GM21529 (cell line): Measurements from ENCODE around the gene DNASE1L2.
"Not testable (repeated sequence)": the region's sequence is repeated elsewhere in the genome, so short reads cannot be mapped to it uniquely, and the experiment has no call there.

ENCODE experiments used
- ATAC-seq: cut with Tn5 transposase; IDR thresholded peaks from one replicate; pipeline ENCODE4 v1.9.1; 2021; ENCODE audit not compliant: unreplicated experiment

DNASE1L2 gene

DNA sequence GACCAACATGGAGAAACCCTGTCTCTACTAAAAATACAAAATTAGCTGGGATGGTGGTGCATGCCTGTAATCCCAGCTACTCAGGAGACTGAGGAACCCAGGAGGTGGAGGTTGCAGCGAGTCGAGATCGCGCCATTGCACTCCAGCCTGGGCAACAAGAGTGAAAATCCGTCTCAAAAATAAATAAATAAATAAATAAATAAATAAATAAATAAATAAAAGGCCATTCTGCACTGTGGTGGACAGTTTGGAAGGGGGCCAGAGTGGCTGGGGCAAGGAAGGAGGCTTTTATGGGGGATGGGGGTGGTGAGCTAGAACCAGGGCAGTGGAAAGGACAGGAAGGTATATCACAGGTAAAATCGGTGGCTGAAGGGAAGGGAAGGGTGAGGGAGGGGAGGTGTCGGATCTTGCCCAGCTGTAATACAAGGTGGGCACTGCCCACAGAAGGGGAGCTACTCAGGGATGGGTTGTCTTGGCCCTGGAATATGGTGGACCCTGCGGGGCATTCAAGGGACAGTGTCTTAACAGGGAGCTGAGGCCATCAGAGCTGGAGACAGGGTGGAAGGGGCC, 33.0 kb upstream of the DNASE1L2 start:
- ATAC-seq, result not testable (repeated sequence)

DNA sequence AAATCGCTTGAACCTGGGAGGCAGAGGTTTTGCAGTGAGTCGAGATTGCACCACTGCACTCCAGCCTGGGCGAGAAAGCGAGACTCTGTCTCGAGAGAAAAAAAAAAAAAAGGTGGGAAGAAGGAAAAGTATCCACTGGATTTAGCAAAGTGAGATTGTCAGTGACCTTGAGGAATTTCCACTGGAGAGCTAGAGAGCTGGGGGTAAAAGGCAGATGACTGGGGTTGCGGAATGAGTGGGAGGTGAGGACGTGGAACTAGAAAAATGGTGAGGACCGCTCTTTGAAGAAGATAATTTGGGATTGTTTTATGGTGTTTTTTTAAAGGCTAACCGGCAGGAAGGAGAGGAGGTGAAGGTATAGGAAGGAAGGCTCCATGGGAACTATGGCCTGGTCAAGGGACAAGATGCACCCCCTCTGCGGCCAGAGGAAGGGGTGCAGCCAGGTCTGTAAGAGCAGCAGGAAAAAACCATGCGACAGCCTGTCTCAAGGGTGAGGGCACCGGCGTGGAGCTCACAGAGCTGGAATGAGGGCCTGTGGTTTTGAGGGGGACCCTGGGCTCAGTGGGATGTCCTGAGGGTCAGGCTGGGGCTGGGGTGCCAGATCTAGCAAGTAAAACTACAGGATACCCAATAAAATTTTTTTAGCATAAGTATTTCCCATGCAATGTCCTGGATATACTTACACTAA, 31.7 kb upstream of the DNASE1L2 start:
- no peak for ATAC-seq

DNA sequence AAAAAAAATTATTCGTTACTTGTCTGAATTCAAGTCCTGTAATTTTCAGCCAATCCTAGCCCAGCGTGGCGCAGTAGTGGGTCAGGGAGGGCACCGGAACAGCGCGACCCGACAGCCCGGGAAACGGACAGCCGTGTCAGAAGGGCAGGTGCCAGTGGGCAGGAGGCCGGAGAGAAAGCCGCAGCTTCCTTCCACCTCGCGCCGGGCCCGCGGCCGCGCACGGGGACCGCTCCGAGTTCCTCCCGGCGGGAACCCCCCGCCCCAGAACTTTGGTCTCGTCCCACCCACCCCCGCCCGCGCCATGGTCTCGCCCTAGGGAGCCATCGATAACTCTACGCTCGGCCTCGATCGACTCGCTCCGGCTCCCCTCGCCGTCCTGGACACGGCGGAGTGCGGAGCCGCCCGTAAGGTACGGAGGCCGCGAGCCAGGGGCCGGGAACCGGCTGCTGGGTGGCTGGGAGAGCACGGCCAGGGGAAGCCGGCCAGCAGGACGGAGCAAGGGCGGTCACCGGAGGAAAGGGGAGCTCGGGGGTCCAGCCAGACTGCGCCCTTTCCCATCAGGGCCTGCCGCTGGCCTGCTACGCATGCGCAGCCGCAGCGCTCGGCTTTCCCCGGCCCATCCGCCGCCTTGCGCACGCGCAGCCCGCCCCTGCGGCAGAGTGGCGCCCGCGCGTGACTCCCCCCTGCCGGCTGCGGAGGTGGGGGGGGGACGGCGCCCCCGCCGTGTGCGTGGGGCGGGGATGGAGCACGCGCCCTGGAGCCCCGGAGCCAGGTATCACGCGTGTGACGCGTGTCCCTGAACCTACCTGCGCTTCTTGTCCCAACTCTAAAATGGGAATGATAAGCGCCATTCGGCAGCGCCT, 30.9 kb upstream of the DNASE1L2 start, which contains the start of gene MLST8:
TSS of gene MLST8 (plus strand) at position 351 of the 863 bp plus-strand sequence. CDS start 632 bp downstream, outside the sequence.
- peak; percentile 64 for ATAC-seq

DNA sequence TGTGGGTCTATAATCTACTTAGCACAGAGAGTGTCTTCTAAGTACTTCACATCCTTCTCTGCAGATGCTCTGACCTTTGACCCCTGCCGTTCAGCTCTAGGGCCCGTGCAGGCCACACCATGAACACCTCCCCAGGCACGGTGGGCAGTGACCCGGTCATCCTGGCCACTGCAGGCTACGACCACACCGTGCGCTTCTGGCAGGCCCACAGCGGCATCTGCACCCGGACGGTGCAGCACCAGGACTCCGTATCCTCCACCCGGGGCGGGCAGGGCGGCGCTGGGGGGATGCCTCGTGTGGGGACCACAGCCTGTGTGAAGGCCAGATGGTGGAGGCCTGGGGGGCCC, 30.3 kb upstream of the DNASE1L2 start:
- peak; percentile 8 for ATAC-seq

DNA sequence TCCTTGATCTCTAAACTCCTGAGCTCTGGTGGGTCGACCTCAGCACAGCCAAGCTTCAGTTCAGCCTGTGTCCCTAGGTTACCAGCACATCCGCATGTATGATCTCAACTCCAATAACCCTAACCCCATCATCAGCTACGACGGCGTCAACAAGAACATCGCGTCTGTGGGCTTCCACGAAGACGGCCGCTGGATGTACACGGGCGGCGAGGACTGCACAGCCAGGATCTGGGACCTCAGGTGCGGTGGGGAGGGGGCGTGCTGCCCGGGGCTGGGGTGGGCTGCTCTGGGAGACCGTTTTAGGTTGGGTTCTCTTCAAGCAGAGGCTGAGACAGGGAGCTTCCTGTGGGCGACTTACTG, 29.8 kb upstream of the DNASE1L2 start:
- no peak for ATAC-seq

DNA sequence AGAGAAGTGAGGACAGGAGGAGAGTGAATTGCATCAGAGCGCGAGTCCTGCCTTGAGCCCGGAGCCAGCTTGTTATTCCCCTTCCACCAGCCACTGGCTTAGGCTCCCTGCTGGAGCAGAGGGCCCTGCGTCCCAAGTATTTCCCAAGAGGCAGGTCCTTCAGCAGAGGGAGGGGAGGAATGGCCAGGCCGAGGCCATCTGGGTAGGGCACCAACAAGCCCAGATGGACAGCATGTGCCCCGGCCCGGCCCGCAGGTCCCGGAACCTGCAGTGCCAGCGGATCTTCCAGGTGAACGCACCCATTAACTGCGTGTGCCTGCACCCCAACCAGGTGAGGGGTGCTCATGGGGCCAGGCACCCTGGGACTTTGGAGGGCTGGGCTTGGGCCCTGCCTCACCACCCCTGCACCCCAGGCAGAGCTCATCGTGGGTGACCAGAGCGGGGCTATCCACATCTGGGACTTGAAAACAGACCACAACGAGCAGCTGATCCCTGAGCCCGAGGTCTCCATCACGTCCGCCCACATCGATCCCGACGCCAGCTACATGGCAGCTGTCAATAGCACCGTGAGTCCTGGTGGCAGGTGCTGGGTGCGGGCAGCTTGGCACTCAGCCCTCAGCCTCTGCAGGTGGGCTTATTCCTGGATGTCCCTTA, 29.3 kb upstream of the DNASE1L2 start:
- ATAC-seq, result no peak

DNA sequence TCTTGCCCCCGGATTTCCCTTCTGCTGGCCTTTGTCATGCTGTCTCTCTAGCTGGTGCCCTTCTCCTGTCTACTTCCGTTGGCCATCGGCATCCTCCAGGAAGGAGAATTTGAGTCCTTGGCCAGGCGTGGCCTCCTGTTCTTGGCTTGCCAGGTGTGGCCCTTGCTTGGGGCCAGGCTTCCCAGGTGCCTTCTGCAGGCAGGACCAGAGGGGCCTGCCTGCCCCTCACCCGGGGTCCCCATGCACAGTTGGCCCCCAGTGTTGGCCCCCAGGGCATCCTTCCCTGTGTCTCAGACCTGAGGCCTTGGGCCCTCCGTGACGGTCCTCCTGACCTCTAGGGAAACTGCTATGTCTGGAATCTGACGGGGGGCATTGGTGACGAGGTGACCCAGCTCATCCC, 28.4 kb upstream of the DNASE1L2 start:
- no peak for ATAC-seq

DNA sequence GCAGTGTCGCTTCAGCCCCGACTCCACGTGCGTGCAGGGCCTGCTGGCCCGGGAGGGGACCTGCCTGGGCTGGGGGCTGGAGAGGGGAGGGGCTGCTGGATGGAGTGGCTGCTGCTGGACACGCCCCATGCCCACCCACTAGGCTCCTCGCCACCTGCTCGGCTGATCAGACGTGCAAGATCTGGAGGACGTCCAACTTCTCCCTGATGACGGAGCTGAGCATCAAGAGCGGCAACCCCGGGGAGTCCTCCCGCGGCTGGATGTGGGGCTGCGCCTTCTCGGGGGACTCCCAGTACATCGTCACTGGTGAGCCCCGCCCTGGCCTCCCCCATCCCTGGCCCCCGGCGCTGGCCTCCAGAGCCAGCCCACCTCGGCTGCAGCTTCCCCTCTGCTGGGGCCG, 27.9 kb upstream of the DNASE1L2 start:
- no peak for ATAC-seq

DNA sequence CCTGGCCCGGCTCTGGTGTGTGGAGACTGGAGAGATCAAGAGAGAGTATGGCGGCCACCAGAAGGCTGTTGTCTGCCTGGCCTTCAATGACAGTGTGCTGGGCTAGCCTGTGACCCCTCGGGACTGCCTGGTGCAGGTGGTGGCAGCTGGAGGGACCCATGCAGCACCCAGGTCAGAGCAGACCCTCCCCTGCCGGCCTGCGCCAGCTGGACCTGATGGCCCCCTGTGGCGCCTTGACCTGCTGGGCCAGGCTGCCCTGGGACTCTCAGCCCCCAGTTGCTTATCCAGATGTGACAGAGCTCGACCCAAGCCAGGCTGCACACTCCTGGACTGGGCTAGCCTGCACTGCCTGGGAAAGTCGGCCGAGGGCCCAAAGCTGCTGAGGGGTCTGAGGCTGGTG, 27.5 kb upstream of the DNASE1L2 start:
- ATAC-seq, result no peak

DNA sequence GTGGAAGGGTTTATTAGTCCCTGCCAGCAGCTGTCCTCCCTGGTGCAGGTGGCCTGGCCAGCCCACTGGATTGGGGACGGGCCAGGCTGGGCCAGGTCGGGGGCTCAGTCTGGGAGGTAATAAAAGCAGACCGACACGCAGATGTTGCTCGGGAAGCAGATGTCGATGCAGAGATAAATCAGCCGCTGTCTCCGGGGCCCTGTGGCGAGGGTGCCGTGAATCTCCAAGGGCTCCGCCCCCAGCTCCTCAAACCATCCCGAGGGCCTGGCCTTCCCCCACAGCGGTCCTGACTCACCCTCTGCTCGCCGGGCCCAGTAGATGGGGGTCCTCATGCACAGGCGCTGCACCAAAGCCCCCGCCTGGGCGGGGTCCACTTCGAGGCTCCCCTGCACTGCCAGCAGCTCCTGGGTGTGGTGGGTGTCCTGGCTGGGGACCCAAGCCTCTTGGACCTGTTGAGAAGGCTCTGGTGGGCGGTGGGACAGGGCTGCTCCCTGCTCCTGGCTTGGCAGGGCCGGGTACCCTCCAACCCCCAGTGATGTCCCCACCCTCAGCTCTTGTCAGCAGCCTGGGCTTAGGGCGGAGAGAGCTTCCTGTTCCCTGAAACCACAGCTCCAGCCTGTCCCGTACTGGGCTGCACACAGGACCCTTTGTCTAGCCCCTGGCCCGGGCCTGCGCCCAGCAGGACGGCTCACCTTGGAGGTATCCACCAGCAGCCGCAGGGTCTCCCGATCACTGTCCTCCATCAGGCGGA, 26.8 kb upstream of the DNASE1L2 start:
- ATAC-seq, result no peak

DNA sequence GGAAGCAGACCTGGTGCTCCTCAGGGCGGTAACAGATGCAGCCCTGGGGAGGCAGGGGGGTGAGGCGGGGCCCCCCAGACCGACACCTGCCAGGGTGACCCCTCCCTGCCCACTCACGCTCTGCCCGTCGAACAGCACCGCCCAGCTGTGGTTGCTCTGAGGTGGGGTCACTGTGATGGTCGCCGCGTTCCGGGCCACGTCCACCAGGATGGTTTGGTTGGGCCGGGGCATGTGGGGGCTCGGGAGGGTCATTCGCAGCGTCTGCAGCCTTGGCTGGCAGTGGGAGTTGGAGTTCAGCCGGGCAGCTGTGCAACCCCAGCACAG, 26.3 kb upstream of the DNASE1L2 start:
- no peak for ATAC-seq

DNA sequence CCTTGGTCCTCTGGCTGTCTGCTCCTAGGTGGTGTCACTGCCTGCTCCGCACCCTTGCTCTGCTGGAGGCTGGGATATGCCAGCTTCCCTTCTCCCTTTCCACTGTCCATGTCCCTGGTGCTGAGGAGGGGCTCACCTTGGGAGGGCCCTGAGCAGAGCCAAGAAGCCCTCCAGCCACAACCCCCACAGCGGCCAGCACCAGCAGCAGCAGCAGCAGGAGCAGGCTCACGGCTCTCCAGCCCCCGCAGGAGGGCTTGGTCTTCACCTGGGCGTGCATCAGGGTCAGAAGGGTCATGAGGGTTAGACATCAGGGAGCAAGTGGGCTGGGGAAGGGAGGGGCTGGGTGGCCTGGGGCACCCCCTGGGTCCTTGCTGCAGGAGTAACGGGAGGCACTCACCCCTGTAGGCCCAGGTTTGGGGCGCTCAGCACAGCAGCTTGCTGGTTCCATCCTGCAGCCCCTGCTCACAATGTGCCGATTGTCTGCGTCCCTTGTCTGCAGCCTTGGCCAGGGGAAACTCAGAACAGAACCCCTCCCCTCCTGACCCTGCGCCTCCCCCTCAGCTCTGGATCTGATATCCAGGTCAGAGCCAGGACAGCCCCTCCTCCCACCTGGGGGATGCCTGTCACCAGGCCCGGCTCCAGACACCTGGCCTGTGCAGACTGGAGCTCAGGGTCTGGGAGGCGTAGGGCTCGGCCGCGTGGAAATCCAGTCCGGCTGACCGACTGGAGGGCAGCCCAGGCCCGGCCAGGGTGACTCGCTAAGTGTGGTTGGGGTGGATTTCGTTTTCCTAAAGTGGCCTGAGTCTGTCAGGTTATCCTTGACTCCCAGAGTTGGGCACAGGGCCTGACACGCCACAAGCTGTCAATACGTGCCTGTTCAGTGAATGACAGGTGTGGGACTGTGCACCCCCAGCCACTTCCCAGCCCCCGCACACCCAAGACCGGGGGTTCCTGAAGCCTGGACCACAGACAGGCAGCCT, 25.6 kb upstream of the DNASE1L2 start, which contains the start of gene BRICD5:
TSS of gene BRICD5 (minus strand) at position 478 of the 980 bp plus-strand sequence. CDS start at position 448, 30 bp downstream.
- ATAC-seq, result no peak

DNA sequence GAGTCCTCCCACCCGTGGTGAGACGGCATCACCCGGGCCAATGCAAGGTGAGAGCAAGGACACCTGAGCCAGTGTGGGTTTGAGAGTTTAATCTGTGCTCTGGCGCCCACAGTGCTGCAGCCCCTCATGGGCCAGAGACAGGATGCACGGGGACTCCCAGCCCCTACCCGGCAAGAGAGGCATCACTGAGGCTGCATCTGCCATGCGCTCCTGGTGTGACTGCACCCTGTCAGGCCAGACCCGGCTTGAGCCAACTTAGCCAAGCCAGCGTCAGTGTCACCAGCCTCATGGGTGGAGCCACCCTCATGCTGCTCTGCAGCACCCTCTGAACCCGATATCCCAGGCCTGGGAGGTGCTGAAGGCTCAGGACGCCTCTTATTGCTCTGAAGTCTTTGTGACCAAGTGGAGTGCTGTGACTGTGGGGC, 24.3 kb upstream of the DNASE1L2 start:
- no peak for ATAC-seq

DNA sequence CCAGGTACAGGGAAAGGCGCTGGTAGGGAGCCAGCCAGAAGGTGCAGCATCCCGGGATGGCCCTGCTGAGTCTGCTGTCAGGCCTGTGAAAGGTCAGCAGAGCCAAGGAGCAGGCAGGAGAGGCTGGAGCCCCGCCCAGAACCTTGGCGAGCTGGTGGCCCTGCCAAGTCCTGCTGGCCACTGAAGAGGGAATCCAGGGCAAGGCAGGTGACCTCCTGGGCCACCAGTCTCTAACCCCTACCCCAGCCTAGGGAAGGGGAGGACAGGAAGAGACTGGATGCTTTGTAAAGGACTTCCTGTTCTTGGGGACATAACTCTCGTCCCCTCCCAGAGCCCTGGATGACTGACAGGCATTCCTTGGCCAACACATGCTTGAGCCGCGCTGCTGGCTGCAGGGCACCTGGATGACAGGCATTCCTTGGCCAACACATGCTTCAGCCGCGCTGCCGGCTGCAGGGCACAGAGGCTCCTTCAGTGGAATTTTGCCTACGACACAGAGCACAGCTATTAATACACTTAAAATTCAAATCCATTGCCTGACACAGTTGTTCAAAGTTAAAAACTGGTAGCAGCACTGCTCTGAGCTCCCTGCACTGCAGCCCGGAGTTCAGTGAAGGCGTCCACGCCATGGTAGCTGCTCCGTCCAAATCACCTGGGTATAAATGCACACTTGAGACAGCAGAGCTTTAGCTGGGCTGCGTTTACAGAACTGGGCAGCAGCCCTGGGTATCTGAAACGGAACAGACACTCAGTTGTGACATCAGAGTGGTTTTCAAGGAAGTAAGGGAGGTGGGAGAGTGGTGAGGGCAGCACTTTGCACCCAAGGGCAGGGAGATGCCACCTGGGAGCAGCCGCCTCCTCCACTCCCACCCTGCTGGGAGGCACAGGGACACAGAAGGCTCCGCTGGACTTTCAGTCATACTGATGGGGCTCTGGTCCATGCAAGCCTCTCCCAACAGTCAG, 23.6 kb upstream of the DNASE1L2 start:
- no peak for ATAC-seq

DNA sequence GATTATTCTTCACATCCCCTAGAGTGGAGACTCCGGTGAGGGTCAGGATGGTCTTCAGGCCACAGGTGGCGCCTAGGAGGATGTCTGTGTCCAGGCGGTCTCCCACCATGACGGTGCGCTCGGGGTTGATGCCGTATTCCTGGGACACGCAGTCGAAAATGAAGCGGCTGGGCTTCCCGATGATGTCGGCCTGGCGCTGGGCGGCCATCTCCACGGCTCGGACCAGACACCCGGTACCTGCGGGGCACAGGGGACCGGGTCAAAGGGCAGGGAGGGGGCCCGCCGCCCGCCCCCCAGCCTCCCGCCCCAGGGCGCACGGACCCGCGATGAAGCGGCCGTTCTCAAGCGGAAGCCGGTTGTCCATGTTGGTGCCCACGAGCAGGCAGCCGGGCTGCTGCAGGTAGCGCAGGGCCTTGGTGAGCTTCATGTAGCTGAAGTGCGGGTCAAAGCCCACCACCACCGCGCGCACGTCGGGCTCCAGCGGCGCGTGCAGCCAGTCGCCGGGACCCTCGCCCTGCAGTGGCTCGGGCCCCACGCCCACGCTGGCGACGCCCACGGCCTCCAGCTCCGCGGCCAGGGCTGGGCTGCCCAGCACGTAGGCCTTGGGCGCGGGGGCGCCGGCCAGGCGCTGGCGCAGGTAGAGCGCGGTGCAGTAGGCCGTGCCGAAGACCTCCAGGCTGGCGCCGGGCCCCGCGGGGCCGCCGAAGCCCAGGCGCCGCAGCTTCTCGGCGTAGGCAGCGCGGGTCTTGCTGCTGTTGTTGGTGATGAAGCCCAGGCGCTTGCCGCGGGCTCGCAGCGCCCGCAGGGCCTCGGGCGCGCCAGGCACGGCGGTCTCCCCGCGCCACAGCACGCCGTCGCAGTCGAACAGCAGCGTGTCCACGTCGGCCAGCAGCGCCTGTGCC, 22.2 kb upstream of the DNASE1L2 start:
- ATAC-seq, result peak; percentile 3

DNA sequence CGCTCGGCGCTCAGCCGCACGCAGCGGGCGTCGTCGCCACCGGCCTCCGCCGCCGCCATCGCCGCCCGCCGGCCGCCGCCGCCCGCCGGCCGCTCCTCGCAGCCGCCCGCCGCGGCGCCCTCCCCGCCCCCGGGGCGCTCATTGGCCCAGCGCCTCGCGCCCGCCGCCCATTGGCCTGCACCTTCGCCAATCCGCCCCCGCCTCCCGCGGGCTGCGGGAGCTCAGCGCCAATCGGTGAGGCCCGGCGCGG, 21.6 kb upstream of the DNASE1L2 start, which contains the start of gene PGP:
TSS of gene PGP (minus strand) at position 122 of the 250 bp plus-strand sequence. CDS start at position 59, 63 bp downstream.
- ATAC-seq, result no peak

DNA sequence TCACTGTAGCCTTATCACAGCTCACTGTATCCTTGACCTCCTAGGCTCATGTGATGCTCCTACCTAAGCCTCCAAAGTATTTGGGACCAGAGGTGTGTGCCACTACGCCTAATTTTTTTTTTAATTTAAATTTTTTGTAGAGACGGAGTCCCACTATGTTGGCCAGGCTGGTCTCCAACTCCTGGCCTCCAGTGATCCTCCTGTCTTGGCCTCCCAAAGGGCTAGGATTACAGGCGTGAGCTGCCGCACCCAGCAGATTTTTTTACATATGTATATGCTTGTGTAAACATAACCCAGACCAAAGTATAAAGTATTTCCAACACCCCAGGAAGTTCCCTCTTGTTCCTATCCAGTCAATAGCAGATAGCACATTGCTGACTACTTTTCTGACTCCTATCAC, 19.9 kb upstream of the DNASE1L2 start:
- ATAC-seq, result no peak
